ENCODE results near the gene PTEN. TPM values are rescaled to one million over a fixed set of nuclear protein-coding genes. Genes with fewer than 3 reads are reported as not detected.

PTEN gene
- total and polyA plus RNA-seq, 2 donors (not counting 3 experiments of a cell fraction or from before 2014, with no cell fraction given) = 8.0 to 76.9 TPM

DNA sequence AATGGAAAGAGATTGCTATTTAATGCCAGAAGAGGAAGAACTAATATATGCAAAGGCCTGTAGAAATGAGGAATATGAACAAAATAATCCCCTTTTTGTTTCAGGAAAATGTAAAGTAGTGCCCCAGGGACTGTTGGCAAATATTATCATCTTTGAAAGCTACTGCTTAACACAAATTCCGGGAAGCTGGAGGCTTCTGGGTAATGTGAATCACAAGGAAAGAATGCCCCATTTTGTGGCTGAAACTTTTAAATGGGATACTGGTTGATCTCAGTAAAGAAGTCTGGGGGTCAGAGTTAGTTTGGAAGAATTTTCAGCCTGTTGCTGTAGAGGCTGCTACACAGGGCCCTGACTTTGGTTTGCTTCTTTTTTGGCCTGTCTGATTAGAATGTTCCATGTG is 141.0 kb downstream of the PTEN start:
- Histone ChIP-seq H3K27me3 (ENCODE audit: control insufficient read depth in 2 of 2, insufficient read depth in 2 of 2, low read length in 2 of 2) (no peaks in the 10 kb centered on the region), H3K4me1 (ENCODE audit: control insufficient read depth, extremely low read depth, insufficient read depth, low read length) (no peaks in the 10 kb centered on the region), H3K79me2 (ENCODE audit: control insufficient read depth, insufficient read depth, low read length) (no peaks in the 10 kb centered on the region), H3K4me3 (replicated peaks in 1 of 3; ENCODE audit: insufficient read depth in 1 of 3, low read depth in 1 of 3, low read length in 3 of 3) (no peak overlapping the region), H3K9me3 (replicated peaks; ENCODE audit: control insufficient read depth, insufficient read depth, low read length) (no peaks in the 10 kb centered on the region), H3K9ac (replicated peaks; ENCODE audit: extremely low read depth, insufficient read depth, low read length) (no peak overlapping the region), H2AFZ (ENCODE audit: low read depth, low read length) (no peak overlapping the region), H3K4me2 (ENCODE audit: insufficient read depth, low read length) (no peak overlapping the region), H3K36me3 (ENCODE audit: control insufficient read depth in 2 of 2, extremely low read depth in 1 of 2, insufficient read depth in 2 of 2, low read length in 2 of 2) (no peaks in the 10 kb centered on the region), H3K9me1 (replicated peaks; ENCODE audit: control insufficient read depth, extremely low read depth, insufficient read depth, low read length) (no peaks in the 10 kb centered on the region), H4K20me1 (replicated peaks; ENCODE audit: control insufficient read depth, extremely low read depth, insufficient read depth, low read length) (no peaks in the 10 kb centered on the region), H3K27ac (ENCODE audit: insufficient read depth, low read depth, low read length) (no peak overlapping the region)
- CTCF ChIA-PET = no interaction called here
- dilution Hi-C loops (cut with MboI; ENCODE audit: extremely low pct_ligation_motif_present, low sequenced_read_pairs) (no loop called here), intact Hi-C loops (cut with micrococcal nuclease) (no loop called here)
- no TSS peak for BruUV-seq (replicated peaks)
- FAIRE-seq (no peak), DNase-seq (ENCODE audit: low read depth, low spot score) (no peak)
- POLR2A ChIA-PET = no interaction called here
- TF ChIP-seq GATA2 (IDR thresholded peaks at IDR 0.05; ENCODE audit: insufficient read depth, insufficient read length, low read depth, low read length) = no peak
- no peak for TF ChIP-seq JUN (IDR thresholded peaks at IDR 0.05; ENCODE audit: borderline replicate concordance, insufficient read depth, insufficient read length, low read depth)

DNA sequence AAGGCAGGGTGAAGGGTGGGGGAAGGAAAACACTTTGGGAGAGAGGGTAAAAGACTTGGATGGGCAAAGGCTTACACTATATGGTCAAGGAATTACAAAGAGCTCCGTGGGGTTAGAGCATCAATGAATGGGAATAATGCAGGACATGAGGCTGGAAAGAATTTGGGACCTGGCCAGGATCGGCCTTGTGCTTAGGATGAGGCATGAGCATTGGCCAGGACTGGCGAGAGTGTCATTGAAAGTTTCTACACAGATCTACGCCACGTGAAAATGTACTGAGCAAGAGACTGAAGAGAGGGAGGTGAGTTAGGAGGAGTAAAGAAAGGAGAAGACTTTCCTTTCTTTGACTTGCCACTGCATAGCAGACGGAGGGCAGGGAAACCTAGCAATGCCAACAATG is 142.8 kb downstream of the PTEN start:
- POLR2A ChIA-PET = no interaction called here
- Histone ChIP-seq H3K36me3 (ENCODE audit: control insufficient read depth in 2 of 2, extremely low read depth in 1 of 2, insufficient read depth in 2 of 2, low read length in 2 of 2) (no peaks in the 10 kb centered on the region), H3K9me1 (replicated peaks; ENCODE audit: control insufficient read depth, extremely low read depth, insufficient read depth, low read length) (no peaks in the 10 kb centered on the region), H3K4me3 (replicated peaks in 1 of 3; ENCODE audit: insufficient read depth in 1 of 3, low read depth in 1 of 3, low read length in 3 of 3) (no peak overlapping the region), H3K4me2 (ENCODE audit: insufficient read depth, low read length) (no peak overlapping the region), H3K27me3 (ENCODE audit: control insufficient read depth in 2 of 2, insufficient read depth in 2 of 2, low read length in 2 of 2) (no peaks in the 10 kb centered on the region), H2AFZ (ENCODE audit: low read depth, low read length) (no peak overlapping the region), H3K27ac (ENCODE audit: insufficient read depth, low read depth, low read length) (no peak overlapping the region), H3K9me3 (replicated peaks; ENCODE audit: control insufficient read depth, insufficient read depth, low read length) (no peaks in the 10 kb centered on the region), H3K79me2 (ENCODE audit: control insufficient read depth, insufficient read depth, low read length) (no peaks in the 10 kb centered on the region), H3K9ac (replicated peaks; ENCODE audit: extremely low read depth, insufficient read depth, low read length) (no peak overlapping the region), H4K20me1 (replicated peaks; ENCODE audit: control insufficient read depth, extremely low read depth, insufficient read depth, low read length) (no peaks in the 10 kb centered on the region), H3K4me1 (ENCODE audit: control insufficient read depth, extremely low read depth, insufficient read depth, low read length) (no peaks in the 10 kb centered on the region)
- intact Hi-C loops (cut with micrococcal nuclease) = no loop called here
- CTCF ChIA-PET = interaction anchor here (1.2 kb wide), 1 partner anchor 72 kb away, joined by 3 read pairs; no protein-coding TSS in a partner anchor
- FAIRE-seq = no peak
- dilution Hi-C loops (cut with MboI; ENCODE audit: extremely low pct_ligation_motif_present, low sequenced_read_pairs) = no loop called here
- no TSS peak for BruUV-seq (replicated peaks)
- TF ChIP-seq FOS (IDR thresholded peaks at IDR 0.05; ENCODE audit: borderline replicate concordance, insufficient read depth, low read length) (no peak), POLR2AphosphoS5 (IDR thresholded peaks at IDR 0.05; ENCODE audit: insufficient read depth, low read depth, low read length) (no peak), MYC (IDR thresholded peaks at IDR 0.05; ENCODE audit: low read depth, low read length) (no peak), JUN (IDR thresholded peaks at IDR 0.05; ENCODE audit: borderline replicate concordance, insufficient read depth, insufficient read length, low read depth) (no peak), POLR2A (IDR thresholded peaks at IDR 0.05; ENCODE audit: low read depth, low read length) (no peak), GATA2 (IDR thresholded peaks at IDR 0.05; ENCODE audit: insufficient read depth, insufficient read length, low read depth, low read length) (no peak), EZH2 (IDR thresholded peaks at IDR 0.05; ENCODE audit: borderline replicate concordance, low read depth, low read length, severe bottlenecking) (no peak)
- TF ChIP-seq, protein P1, sequence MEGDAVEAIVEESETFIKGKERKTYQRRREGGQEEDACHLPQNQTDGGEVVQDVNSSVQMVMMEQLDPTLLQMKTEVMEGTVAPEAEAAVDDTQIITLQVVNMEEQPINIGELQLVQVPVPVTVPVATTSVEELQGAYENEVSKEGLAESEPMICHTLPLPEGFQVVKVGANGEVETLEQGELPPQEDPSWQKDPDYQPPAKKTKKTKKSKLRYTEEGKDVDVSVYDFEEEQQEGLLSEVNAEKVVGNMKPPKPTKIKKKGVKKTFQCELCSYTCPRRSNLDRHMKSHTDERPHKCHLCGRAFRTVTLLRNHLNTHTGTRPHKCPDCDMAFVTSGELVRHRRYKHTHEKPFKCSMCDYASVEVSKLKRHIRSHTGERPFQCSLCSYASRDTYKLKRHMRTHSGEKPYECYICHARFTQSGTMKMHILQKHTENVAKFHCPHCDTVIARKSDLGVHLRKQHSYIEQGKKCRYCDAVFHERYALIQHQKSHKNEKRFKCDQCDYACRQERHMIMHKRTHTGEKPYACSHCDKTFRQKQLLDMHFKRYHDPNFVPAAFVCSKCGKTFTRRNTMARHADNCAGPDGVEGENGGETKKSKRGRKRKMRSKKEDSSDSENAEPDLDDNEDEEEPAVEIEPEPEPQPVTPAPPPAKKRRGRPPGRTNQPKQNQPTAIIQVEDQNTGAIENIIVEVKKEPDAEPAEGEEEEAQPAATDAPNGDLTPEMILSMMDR (IDR thresholded peaks at IDR 0.05; ENCODE audit: extremely low read depth in 1 of 2, insufficient read depth in 1 of 2, low read depth in 1 of 2, low read length in 2 of 2) = no peak
- TF ChIP-seq, protein P2, sequence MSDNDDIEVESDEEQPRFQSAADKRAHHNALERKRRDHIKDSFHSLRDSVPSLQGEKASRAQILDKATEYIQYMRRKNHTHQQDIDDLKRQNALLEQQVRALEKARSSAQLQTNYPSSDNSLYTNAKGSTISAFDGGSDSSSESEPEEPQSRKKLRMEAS (IDR thresholded peaks at IDR 0.05; ENCODE audit: insufficient read depth, insufficient read length) = no peak
- DNase-seq (ENCODE audit: low read depth, low spot score) = no peak
